SK-N-SH (cell line): ENCODE data around the gene CASS4. TPM values are rescaled to one million over a fixed set of nuclear protein-coding genes. Genes with fewer than 3 reads are reported as not detected.

Experiments
- CTCF ChIA-PET: fragments of 300-600, 350-600 bp; formaldehyde crosslinking; extraction: SDS; loops from one replicate; lab custom pipeline; 2021; lab: Yijun Ruan, JAX
- POLR2A ChIA-PET: fragments of 350-600 bp; sonication (Branson Sonifier 250); formaldehyde crosslinking; extraction: SDS; loops from one replicate; lab custom pipeline; 2020; ENCODE audit warnings: antibody characterized with exemption, inconsistent platforms; lab: Yijun Ruan, JAX
- DNase-seq: peaks from one replicate; pipeline ENCODE4 v3.0.0; 2012
- H2AFZ ChIP-seq: fragments of 200-600 bp; sonication (generic); 2 replicates; pipeline ENCODE4 v1.8.1; 2016; ENCODE audit warnings: antibody characterized with exemption, mild to moderate bottlenecking, low read depth
- H3F3A ChIP-seq: fragments of 200-600 bp; sonication (generic); replicated peaks from 2 replicates; pipeline ENCODE3; 2016; ENCODE audit warnings: antibody characterized with exemption, mild to moderate bottlenecking; ENCODE audit not compliant: insufficient read depth
- H3K27ac ChIP-seq, 2 experiments: fragments of 200-500 bp in 1 of 2; fragments of 200-600 bp in 1 of 2; sonication (Bioruptor generic) in 1 of 2; sonication (generic), shearing (Covaris generic) in 1 of 2; 2 replicates each; pipeline versions ENCODE4 v1.5.1 to v1.6.1; 2014 to 2016; ENCODE audit warnings: low read depth in 2 of 2, inconsistent platforms in 1 of 2, low read length in 1 of 2, mild to moderate bottlenecking in 1 of 2, mixed read lengths in 1 of 2
- H3K27me3 ChIP-seq: fragments of 200-600 bp; sonication (generic), shearing (Covaris generic); 2 replicates; pipeline ENCODE4 v1.6.1; 2016; ENCODE audit warnings: mixed run types; ENCODE audit not compliant: insufficient read depth
- H3K36me3 ChIP-seq, 2 experiments: fragments of 200-500 bp in 1 of 2; fragments of 200-600 bp in 1 of 2; sonication (Bioruptor generic) in 1 of 2; sonication (generic) in 1 of 2; replicated peaks in 1 of 2; 2 replicates each; pipeline versions ENCODE3 to v1.5.1; 2014 to 2016; ENCODE audit warnings: low read length in 1 of 2, mild to moderate bottlenecking in 1 of 2; ENCODE audit not compliant: insufficient read depth in 2 of 2, control insufficient read depth in 1 of 2
- H3K4me1 ChIP-seq, 2 experiments: fragments of 200-500 bp in 1 of 2; fragments of 200-600 bp in 1 of 2; sonication (Bioruptor generic) in 1 of 2; sonication (generic), shearing (Covaris generic) in 1 of 2; 2 replicates each; pipeline versions ENCODE4 v1.5.1 to v1.6.1; 2014 to 2016; ENCODE audit warnings: low read depth in 1 of 2, low read length in 1 of 2, mixed run types in 1 of 2; ENCODE audit not compliant: insufficient read depth in 2 of 2, control insufficient read depth in 1 of 2
- H3K4me2 ChIP-seq: fragments of 200-600 bp; sonication (generic), shearing (Covaris generic); 2 replicates; pipeline ENCODE4 v1.6.1; 2017; ENCODE audit warnings: mixed run types
- H3K4me3 ChIP-seq, 2 experiments: fragments of 200-500 bp in 1 of 2; fragments of 200-600 bp in 1 of 2; sonication (Bioruptor generic) in 1 of 2; sonication (generic), shearing (Covaris generic) in 1 of 2; 2 replicates each; pipeline versions ENCODE4 v1.5.1 to v1.8.1; 2014 to 2016; ENCODE audit warnings: low read depth in 2 of 2, inconsistent platforms in 1 of 2, low read length in 1 of 2, mild to moderate bottlenecking in 1 of 2, mixed read lengths in 1 of 2, moderate library complexity in 1 of 2
- H3K79me2 ChIP-seq: fragments of 200-600 bp; sonication (generic); 2 replicates; pipeline ENCODE4 v1.8.1; 2017; ENCODE audit warnings: mild to moderate bottlenecking; ENCODE audit not compliant: insufficient read depth
- H3K9ac ChIP-seq: fragments of 200-600 bp; sonication (generic); 2 replicates; pipeline ENCODE4 v1.6.1; 2017; ENCODE audit warnings: mixed run types
- H3K9me2 ChIP-seq: fragments of 200-600 bp; sonication (generic); 2 replicates; pipeline ENCODE4 v1.6.1; 2017; ENCODE audit warnings: mixed run types
- H3K9me3 ChIP-seq: fragments of 200-600 bp; sonication (generic); 2 replicates; pipeline ENCODE4 v1.6.1; 2017; ENCODE audit warnings: mixed run types, mild to moderate bottlenecking, moderate library complexity
- H4K20me1 ChIP-seq: fragments of 200-600 bp; sonication (generic); 2 replicates; pipeline ENCODE4 v1.6.1; 2017; ENCODE audit warnings: mild to moderate bottlenecking, mixed run types; ENCODE audit not compliant: insufficient read depth
- CTCF ChIP-seq: fragments of 200-600 bp; sonication (generic); IDR thresholded peaks from 2 replicates; pipeline ENCODE4 v1.6.1; 2017; ENCODE audit warnings: antibody characterized with exemption, mild to moderate bottlenecking, moderate library complexity
- ELF1 ChIP-seq: IDR thresholded peaks from 2 replicates; pipeline ENCODE4 v1.4.0; 2012
- EP300 ChIP-seq, 2 experiments: IDR thresholded peaks; 2 replicates each; pipeline versions ENCODE4 v1.4.0 to v1.6.1; 2012; ENCODE audit warnings: borderline replicate concordance in 1 of 2, low read depth in 1 of 2, low read length in 1 of 2
- FOSL2 ChIP-seq: IDR thresholded peaks from 2 replicates; pipeline ENCODE4 v1.4.0; 2012; ENCODE audit warnings: low read depth, mild to moderate bottlenecking, moderate library complexity, borderline replicate concordance
- FOXM1 ChIP-seq: IDR thresholded peaks from 2 replicates; pipeline ENCODE4 v1.4.0; 2012; ENCODE audit warnings: low read depth, mild to moderate bottlenecking
- GABPA ChIP-seq: IDR thresholded peaks from 2 replicates; pipeline ENCODE4 v1.4.0; 2012; ENCODE audit warnings: low read depth, mild to moderate bottlenecking
- IRF3 ChIP-seq: fragments of 150-350 bp; IDR thresholded peaks from 2 replicates; pipeline ENCODE4 v1.6.1; 2016; ENCODE audit warnings: mild to moderate bottlenecking, low read depth, low read length
- JUND ChIP-seq: IDR thresholded peaks from 2 replicates; pipeline ENCODE4 v1.4.0; 2012
- MXI1 ChIP-seq: IDR thresholded peaks from 2 replicates; pipeline ENCODE4 v1.6.1; 2012; ENCODE audit warnings: mild to moderate bottlenecking, low read depth, low read length, improper control_type of control experiment
- NFIC ChIP-seq: IDR thresholded peaks from 2 replicates; pipeline ENCODE4 v1.4.0; 2012; ENCODE audit warnings: borderline replicate concordance
- NRF1 ChIP-seq: IDR thresholded peaks from 2 replicates; pipeline ENCODE4 v1.6.1; 2012; ENCODE audit warnings: low read depth, mild to moderate bottlenecking, low read length
- RCOR1 ChIP-seq: fragments of 150-350 bp; IDR thresholded peaks from 2 replicates; pipeline ENCODE4 v1.6.1; 2017; ENCODE audit warnings: antibody characterized with exemption, low read length
- YY1 ChIP-seq: IDR thresholded peaks from 2 replicates; pipeline ENCODE4 v1.4.0; 2012; ENCODE audit warnings: low read depth, mild to moderate bottlenecking
- ZBTB33 ChIP-seq: IDR thresholded peaks from 2 replicates; pipeline ENCODE4 v1.4.0; 2012; ENCODE audit warnings: low read depth, borderline replicate concordance
- WGBS: methylation state at CpG from one replicate; pipeline ENCODE4 v1.1.6; 2017; ENCODE audit warnings: low lambda C conversion rate; 5-methylcytosine and 5-hydroxymethylcytosine counted together
- polyA plus RNA-seq, 3 experiments: library from polyadenylated mRNA; depleted of rRNA; stranded (reverse); fragments of >200 nt; gene quantifications; 2 replicates each; pipeline ENCODE4 v1.2.3, GENCODE V29; 2012
- TF ChIP-seq, protein P1 (sequence below): IDR thresholded peaks from 2 replicates; pipeline ENCODE4; 2012

CASS4 gene
- polyA plus RNA-seq, 1 of the 3 experiments (the other 2 are of a cell fraction) = not detected

DNA sequence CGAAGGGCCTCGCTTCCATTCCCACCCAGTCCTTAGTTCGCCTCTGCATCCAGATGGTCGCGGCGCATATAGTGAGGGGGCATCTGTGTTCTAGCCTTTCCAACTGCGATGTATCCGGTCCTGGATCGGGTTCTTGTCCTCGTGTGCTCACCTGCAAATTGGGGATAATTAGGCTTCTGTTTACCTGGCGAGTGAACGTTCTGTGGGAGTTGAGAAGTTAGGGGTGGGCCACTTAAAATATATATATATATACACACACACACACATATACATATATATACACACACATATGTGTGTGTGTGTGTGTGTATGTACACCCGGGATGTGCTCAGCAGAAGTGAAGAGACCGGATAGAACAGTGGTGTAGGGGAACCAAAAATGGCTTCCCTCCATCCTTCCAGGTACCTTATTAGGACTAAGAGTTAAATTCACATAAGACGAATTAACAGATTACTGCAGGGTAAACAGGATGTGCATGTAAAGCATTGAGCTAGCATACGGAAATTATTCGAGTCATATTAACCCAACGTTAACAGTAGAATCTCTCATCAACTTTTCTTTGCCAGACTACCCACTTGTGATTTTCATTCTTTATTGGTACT is 19.1 kb upstream of the CASS4 start:
- peak overlapping the region; percentile 86 for H3K9ac ChIP-seq
- H3F3A ChIP-seq = peaks cover 6% of the 10 kb centered on the region
- H3K4me3 ChIP-seq = peak overlapping the region; percentile 84 to 98
- ChIA-PET CTCF (interaction anchor here (0.7 to 1.2 kb wide), 3 partner anchors 9 to 28 kb away, joined by 3 to 4 read pairs (median 3); no protein-coding TSS in a partner anchor), POLR2A (interaction anchor here (1.2 kb wide), 2 partner anchors 33 to 34 kb away, joined by 3 to 4 read pairs; partner anchors contain the start of gene FAM210B)
- DNase-seq = peak; percentile 34
- no peaks in the 10 kb centered on the region for H4K20me1 ChIP-seq
- TF ChIP-seq GABPA (no peak), FOSL2 (no peak), MXI1 (no peak), IRF3 (no peak), NFIC (no peak), YY1 (no peak), EP300 (IDR thresholded peaks at IDR 0.05; ENCODE audit: borderline replicate concordance in 1 of 2, low read depth in 1 of 2, low read length in 1 of 2) (no peak), ZBTB33 (no peak), NRF1 (no peak), ELF1 (no peak)
- TF ChIP-seq, protein P1, sequence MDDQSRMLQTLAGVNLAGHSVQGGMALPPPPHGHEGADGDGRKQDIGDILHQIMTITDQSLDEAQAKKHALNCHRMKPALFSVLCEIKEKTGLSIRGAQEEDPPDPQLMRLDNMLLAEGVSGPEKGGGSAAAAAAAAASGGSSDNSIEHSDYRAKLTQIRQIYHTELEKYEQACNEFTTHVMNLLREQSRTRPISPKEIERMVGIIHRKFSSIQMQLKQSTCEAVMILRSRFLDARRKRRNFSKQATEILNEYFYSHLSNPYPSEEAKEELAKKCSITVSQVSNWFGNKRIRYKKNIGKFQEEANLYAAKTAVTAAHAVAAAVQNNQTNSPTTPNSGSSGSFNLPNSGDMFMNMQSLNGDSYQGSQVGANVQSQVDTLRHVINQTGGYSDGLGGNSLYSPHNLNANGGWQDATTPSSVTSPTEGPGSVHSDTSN = no peak
- H3K27ac ChIP-seq = peak overlapping the region; percentile 84 to 96
- H2AFZ ChIP-seq = peak overlapping the region; percentile 76
- peaks cover 31 to 38% of the 10 kb centered on the region in 2 experiments for H3K36me3 ChIP-seq
- peak overlapping the region; percentile 87 for H3K4me2 ChIP-seq
- peaks cover 14 to 18% of the 10 kb centered on the region in 2 experiments; a peak in 2 of 4 replicates for H3K4me1 ChIP-seq
- no peaks in the 10 kb centered on the region for H3K9me2 ChIP-seq
- under 1% methylated on average over 13 of the region's 18 CpGs for WGBS
- H3K27me3 ChIP-seq = no peaks in the 10 kb centered on the region
- no peaks in the 10 kb centered on the region for H3K9me3 ChIP-seq
- H3K79me2 ChIP-seq = peaks cover 73% of the 10 kb centered on the region

DNA sequence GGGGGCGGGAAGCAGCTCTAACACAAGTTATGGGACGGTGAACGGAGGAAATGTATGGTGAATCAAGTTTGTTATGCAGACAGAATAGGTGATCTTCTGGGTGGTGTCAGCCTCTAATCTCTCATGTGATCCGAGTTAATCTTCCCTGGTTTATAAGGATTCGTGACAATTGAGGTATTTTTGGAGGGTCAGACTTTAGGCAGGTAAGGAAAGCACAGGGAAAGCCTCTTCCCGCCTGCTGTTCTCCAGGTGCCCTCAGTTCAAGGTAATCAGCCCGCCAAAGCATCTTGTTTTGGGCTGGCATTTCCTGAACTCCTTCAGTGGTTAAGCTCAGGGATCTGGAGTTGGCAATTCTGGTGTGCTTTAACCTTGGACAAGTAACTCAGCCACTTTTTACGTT is 18.4 kb upstream of the CASS4 start:
- Histone ChIP-seq H3K9ac (peak overlapping the region; percentile 86), H2AFZ (0 out of 2 replicates have a peak overlapping the region, but pooled peaks have one; percentile 76), H3K9me2 (no peaks in the 10 kb centered on the region), H3K79me2 (peaks cover 66% of the 10 kb centered on the region), H3K4me3 (peak overlapping the region; percentile 84 to 98), H3F3A (peaks cover 8% of the 10 kb centered on the region), H3K9me3 (no peaks in the 10 kb centered on the region), H3K27ac (peak overlapping the region in 1 of 2 experiments; percentile 84; a peak in 1 of 4 replicates), H3K27me3 (no peaks in the 10 kb centered on the region), H3K4me2 (peak overlapping the region; percentile 87), H4K20me1 (no peaks in the 10 kb centered on the region), H3K4me1 (peaks cover 14 to 18% of the 10 kb centered on the region in 2 experiments; a peak in 2 of 4 replicates), H3K36me3 (peaks cover 37 to 43% of the 10 kb centered on the region in 2 experiments)
- ChIA-PET CTCF (interaction anchor here (0.7 to 1.2 kb wide), 2 partner anchors 10 to 27 kb away, joined by 3 to 4 read pairs; no protein-coding TSS in a partner anchor), POLR2A (no interaction called here)
- WGBS = 44% methylated on average over 7 of the region's 8 CpGs
- DNase-seq = no peak
- TF ChIP-seq CTCF (no peak), RCOR1 (no peak), NFIC (no peak), FOXM1 (no peak), JUND (no peak), ELF1 (no peak), NRF1 (no peak), ZBTB33 (no peak)
